Measurements from ENCODE around the gene PCSK6. TPM values are rescaled to one million over a fixed set of nuclear protein-coding genes. Genes with fewer than 3 reads are reported as not detected.

Gene PCSK6
- total RNA-seq, 1 experiment from 2014 or later = 26.3 TPM

DNA sequence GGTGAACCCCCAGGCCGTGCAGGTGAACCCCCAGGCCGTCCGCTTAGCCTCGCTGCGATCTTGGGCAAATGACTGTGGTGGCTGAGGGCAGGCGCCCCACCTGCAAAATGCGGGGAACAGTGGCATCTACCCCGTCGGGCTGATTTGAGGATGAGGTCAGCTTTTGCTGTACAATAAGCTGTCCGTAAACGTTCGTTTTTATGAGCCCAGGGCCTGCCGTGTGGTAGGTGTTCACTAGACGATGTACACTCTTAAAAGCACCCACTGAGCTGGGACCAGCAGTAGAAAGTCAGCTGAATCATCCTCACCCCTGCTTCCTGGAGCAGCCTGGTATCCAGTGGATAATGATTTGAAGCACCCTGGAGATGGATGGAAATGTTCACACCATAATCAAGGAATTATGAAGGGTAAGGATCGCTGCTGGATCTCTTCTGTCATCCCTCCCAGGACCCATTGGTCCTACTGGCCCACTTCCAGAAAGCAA lies 943 bp upstream of the PCSK6 start:
- intact Hi-C loops (cut with micrococcal nuclease; ENCODE audit: unreplicated experiment) = no loop called here
- no peak overlapping the region for H2AFZ ChIP-seq
- peaks cover 33% of the 10 kb centered on the region for H3K79me2 ChIP-seq (ENCODE audit: low read depth)
- peak overlapping the region; percentile 75 for H3K4me2 ChIP-seq
- H4K20me1 ChIP-seq (ENCODE audit: insufficient read depth) = peaks cover 2% of the 10 kb centered on the region
- DNase-seq = no peak
- no peaks in the 10 kb centered on the region for H3K9me3 ChIP-seq (ENCODE audit: insufficient read depth, low read depth)
- no peaks in the 10 kb centered on the region for H3K27me3 ChIP-seq (ENCODE audit: insufficient read depth, low read depth)
- POLR2A ChIA-PET (ENCODE audit: unreplicated experiment) = no interaction called here
- H3K4me1 ChIP-seq (replicated peaks; ENCODE audit: insufficient read depth) = peaks cover 17% of the 10 kb centered on the region
- no peak for TF ChIP-seq EZH2 (IDR thresholded peaks at IDR 0.05; ENCODE audit: low read depth)
- TF ChIP-seq, protein P1, sequence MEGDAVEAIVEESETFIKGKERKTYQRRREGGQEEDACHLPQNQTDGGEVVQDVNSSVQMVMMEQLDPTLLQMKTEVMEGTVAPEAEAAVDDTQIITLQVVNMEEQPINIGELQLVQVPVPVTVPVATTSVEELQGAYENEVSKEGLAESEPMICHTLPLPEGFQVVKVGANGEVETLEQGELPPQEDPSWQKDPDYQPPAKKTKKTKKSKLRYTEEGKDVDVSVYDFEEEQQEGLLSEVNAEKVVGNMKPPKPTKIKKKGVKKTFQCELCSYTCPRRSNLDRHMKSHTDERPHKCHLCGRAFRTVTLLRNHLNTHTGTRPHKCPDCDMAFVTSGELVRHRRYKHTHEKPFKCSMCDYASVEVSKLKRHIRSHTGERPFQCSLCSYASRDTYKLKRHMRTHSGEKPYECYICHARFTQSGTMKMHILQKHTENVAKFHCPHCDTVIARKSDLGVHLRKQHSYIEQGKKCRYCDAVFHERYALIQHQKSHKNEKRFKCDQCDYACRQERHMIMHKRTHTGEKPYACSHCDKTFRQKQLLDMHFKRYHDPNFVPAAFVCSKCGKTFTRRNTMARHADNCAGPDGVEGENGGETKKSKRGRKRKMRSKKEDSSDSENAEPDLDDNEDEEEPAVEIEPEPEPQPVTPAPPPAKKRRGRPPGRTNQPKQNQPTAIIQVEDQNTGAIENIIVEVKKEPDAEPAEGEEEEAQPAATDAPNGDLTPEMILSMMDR (conservative IDR thresholded peaks at IDR 0.05) = no peak
- peaks cover 28% of the 10 kb centered on the region; the same call in 1 of the 2 replicates for H3F3A ChIP-seq (ENCODE audit: insufficient read depth, low read depth)
- CTCF ChIA-PET = interaction anchor here (1.0 kb wide), 1 partner anchor 89 kb away, joined by 3 read pairs; no protein-coding TSS in a partner anchor
- H3K27ac ChIP-seq = no peak overlapping the region
- no TSS peak for BruUV-seq (replicated peaks)
- H3K36me3 ChIP-seq (ENCODE audit: low read depth) = peaks cover 5% of the 10 kb centered on the region
- no peaks in the 10 kb centered on the region for H3K9me2 ChIP-seq (ENCODE audit: insufficient read depth)
- peak overlapping the region; percentile 67; the same call in 1 of the 2 replicates for H3K4me3 ChIP-seq

DNA sequence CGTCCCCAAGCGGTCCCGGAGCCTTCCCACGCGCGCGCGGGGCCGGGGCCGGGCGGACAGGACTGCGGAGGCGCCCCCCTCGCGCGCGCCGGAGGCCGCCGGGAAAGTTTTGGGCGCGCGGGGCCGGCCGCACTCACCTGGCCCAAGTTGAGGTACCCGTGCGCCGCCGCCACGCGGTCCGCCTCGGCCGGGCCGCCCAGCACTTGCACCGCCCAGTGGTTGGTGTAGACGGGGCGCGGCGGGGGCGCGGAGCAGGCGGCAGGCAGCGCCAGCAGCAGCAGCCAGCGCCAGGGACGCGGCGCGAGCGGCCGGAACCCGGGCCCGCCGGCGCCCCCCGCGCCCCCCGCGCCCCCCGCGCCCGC lies 289 bp downstream of the PCSK6 start:
- peaks cover 2% of the 10 kb centered on the region for H4K20me1 ChIP-seq (ENCODE audit: insufficient read depth)
- no peaks in the 10 kb centered on the region for H3K9me2 ChIP-seq (ENCODE audit: insufficient read depth)
- CTCF ChIA-PET = no interaction called here
- peaks cover 40% of the 10 kb centered on the region for H3K79me2 ChIP-seq (ENCODE audit: low read depth)
- peak overlapping the region; percentile 42; the same call in 1 of the 2 replicates for H3K4me3 ChIP-seq
- DNase-seq = peak in 1 of 2 experiments; percentile 65
- no TSS peak for BruUV-seq (replicated peaks)
- H3K4me2 ChIP-seq = no peak overlapping the region
- H3K9me3 ChIP-seq (ENCODE audit: insufficient read depth, low read depth) = no peaks in the 10 kb centered on the region
- POLR2A ChIA-PET (ENCODE audit: unreplicated experiment) = no interaction called here
- intact Hi-C loops (cut with micrococcal nuclease; ENCODE audit: unreplicated experiment) = loop anchor here (2.0 kb wide), 2 partner anchors 90 to 188 kb away; no protein-coding TSS in a partner anchor
- no peak overlapping the region for H2AFZ ChIP-seq
- no peaks in the 10 kb centered on the region for H3K27me3 ChIP-seq (ENCODE audit: insufficient read depth, low read depth)
- H3F3A ChIP-seq (ENCODE audit: insufficient read depth, low read depth) = peaks cover 39% of the 10 kb centered on the region; the same call in 1 of the 2 replicates
- H3K36me3 ChIP-seq (ENCODE audit: low read depth) = peaks cover 5% of the 10 kb centered on the region
- peaks cover 30% of the 10 kb centered on the region for H3K4me1 ChIP-seq (replicated peaks; ENCODE audit: insufficient read depth)
- TF ChIP-seq, protein P1 (conservative IDR thresholded peaks at IDR 0.05) = no peak
- TF ChIP-seq EZH2 (IDR thresholded peaks at IDR 0.05; ENCODE audit: low read depth) = no peak
- no peak overlapping the region for H3K27ac ChIP-seq

DNA sequence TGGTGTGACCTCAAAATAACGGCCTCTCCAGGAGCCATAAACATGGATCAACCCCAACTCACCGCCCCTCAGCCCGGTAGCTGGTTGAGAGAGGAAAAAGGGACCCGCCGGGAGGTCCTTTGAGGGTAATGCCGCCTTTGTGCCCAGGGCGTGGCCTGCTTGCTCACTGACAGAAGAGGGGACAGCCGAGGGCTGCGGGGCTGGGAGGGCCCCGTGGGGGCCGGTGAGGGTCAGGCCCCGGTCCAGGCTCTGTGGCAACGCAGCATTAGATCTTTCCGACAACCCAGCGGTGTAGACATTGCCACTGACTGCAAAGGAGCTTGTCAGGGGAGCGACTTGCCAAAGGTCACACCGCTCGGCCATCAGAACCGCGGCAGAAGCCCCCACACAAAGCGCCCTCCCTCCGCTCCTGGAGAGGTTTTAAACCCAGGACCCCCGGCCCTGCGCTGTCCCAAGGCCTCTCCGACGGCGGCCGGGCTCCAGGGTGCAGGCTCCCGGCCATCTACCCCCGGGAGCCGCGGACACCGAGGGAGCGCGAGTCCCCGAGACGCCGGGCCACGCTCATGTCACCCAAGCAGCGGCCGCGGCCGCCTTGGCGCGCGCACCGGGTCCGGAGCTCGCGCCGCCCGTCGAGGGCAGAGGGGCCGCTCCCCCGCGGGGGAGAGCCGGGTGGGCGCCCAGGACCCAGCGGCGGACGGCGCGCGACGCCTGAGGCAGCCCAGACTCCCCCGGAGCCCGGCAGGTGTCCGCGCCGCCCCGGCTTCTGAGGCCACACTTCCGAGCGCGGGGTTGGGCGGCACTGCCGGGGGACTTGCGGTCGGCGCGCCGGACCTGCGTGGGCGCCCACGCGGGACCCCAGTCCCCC lies 975 bp downstream of the PCSK6 start:
- Histone ChIP-seq H3K27ac (no peak overlapping the region), H3K4me2 (peak overlapping the region; percentile 84), H2AFZ (peak overlapping the region; percentile 64), H3K4me1 (replicated peaks; ENCODE audit: insufficient read depth) (peaks cover 37% of the 10 kb centered on the region), H3K27me3 (ENCODE audit: insufficient read depth, low read depth) (no peaks in the 10 kb centered on the region), H3K79me2 (ENCODE audit: low read depth) (peaks cover 40% of the 10 kb centered on the region), H3K36me3 (ENCODE audit: low read depth) (peaks cover 5% of the 10 kb centered on the region), H3F3A (ENCODE audit: insufficient read depth, low read depth) (peaks cover 41% of the 10 kb centered on the region; the same call in 1 of the 2 replicates), H3K9me3 (ENCODE audit: insufficient read depth, low read depth) (no peaks in the 10 kb centered on the region), H4K20me1 (ENCODE audit: insufficient read depth) (peaks cover 2% of the 10 kb centered on the region), H3K4me3 (peak overlapping the region; percentile 72), H3K9me2 (ENCODE audit: insufficient read depth) (no peaks in the 10 kb centered on the region)
- intact Hi-C loops (cut with micrococcal nuclease; ENCODE audit: unreplicated experiment) = loop anchor here (1.0 to 2.0 kb wide), 3 partner anchors 25 to 188 kb away; no protein-coding TSS in a partner anchor
- no TSS peak for BruUV-seq (replicated peaks)
- no peak for TF ChIP-seq EZH2 (IDR thresholded peaks at IDR 0.05; ENCODE audit: low read depth)
- TF ChIP-seq, protein P1 (conservative IDR thresholded peaks at IDR 0.05) = no peak
- ChIA-PET CTCF (interaction anchor here (0.6 kb wide), 1 partner anchor 129 kb away, joined by 10 read pairs; no protein-coding TSS in a partner anchor), POLR2A (ENCODE audit: unreplicated experiment) (no interaction called here)
- DNase-seq = no peak
